GM19438 (cell line): ENCODE data around the gene FAM222A.

Experiments used
- ATAC-seq: cut with Tn5 transposase; IDR thresholded peaks from one replicate; pipeline ENCODE4 v1.9.1; 2021; ENCODE audit warnings: low read depth; ENCODE audit not compliant: unreplicated experiment

FAM222A gene

DNA sequence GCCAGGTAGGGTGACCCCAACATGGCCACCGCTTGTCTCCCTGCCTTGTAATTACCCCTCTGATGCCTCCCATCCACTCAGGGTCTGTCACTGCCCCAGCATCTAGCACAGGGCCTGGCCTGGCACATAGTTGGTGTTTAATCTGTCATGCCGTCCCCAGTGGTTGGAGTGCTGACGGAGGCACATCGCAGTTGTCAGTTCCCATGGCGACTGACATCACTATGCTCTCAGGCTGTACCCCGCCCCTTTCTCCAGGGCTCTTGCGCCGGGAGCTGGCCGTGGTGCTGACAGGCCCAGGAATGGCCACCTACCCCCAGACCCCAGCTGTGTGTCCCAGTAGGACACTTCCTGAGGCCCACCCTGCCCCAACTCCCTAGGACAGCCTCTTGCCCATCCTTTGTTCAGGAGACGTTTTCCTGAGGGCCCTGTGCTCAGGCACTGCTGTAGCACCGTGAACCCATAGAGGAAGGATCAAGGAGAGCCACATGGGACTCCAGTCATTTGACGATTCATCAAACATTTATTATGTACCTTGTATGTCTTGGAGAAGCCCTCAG, 23.0 kb downstream of the FAM222A start:
- no peak for ATAC-seq

- ATAC-seq, result no peak
Observed at GRCh38 chr12:109737126-109737525, 23.5 kb downstream of the FAM222A start.

GRCh38 chr12:109737631-109738030, 24.0 kb downstream of the FAM222A start:
- no peak for ATAC-seq

GRCh38 chr12:109738209-109738608, 24.6 kb downstream of the FAM222A start:
- ATAC-seq, result no peak

DNA sequence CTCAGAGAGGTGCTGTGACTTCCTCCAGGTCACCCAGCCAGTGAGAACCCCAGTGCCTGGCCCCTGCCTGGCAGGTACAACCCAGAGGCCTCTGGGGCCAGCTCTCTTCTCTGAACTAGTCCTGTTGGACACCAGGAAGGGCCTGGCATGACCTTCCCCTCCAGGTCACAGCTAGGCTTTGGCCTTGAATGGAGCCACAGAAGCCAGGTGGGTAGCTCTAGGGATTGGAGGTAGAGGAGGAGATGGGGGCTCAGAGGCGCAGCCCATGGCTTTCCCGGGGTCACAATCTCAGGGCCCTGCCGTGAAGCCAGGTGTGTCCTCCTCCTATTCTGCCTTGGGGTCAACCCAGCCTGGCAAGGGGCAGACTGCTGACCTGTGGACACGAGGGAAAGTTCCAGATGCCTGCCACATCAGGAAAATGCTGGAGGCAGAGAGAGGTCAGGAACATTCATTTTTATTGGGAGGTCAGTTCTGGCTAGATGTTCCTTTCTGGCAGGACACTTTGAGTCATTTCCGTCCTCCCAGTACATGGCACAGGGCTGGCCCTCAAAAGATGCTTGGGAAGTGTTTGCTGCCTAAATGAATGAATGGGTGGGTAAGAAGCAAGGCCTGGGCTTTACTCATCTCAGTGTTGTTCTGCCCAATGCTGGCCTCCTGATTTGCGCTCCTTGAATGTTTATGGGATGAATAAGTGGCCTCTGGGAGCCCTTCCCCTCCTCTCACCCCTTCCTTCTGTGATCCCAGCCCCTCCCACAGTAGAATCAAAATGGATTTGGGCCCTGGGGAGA, 25.4 kb downstream of the FAM222A start:
- ATAC-seq, result no peak

DNA sequence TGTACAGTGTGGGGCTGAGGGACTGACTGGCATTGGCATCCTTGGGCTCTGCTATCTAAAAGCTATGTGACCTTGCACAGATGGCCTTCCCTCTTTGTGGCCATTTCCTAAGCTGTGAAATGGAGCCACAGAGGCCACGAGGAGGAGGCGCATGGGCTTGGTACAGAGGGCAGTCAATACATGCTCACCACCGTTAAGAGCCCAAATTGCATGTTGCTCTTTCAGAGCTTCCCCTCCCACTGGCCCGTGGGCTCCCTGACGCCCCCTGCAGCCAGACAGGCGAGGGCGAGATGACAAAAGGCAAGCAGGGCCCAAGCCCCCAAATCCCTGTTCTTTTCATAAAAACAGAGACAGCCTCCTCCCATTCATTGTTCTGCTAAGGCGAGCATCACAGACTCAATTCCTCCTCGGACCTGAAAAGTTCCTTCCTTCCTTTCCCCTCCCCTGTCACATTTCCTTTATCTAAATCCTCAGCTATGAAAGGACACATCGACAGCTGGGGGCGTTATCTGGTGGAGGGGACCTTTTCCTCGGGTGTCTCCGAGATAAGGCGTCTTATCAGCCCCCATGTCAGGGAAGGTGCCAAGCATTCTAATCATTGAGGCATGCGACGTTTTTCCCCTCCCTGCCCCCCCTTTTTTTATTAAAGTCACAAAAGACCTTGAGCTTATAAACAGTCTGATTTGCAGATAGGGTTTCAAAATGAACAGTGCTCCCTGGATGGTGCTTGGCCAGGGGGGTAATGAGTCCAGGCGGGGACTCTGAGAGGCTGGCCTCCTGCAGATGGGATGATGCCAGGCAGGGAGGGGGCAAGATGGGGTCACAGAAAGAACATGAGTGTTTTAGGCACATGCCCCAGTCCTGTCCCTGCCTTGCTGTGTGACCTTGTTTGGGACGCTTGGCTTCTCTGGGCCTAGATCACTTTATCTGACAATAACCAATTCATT, 26.4 kb downstream of the FAM222A start:
- ATAC-seq, result no peak

DNA sequence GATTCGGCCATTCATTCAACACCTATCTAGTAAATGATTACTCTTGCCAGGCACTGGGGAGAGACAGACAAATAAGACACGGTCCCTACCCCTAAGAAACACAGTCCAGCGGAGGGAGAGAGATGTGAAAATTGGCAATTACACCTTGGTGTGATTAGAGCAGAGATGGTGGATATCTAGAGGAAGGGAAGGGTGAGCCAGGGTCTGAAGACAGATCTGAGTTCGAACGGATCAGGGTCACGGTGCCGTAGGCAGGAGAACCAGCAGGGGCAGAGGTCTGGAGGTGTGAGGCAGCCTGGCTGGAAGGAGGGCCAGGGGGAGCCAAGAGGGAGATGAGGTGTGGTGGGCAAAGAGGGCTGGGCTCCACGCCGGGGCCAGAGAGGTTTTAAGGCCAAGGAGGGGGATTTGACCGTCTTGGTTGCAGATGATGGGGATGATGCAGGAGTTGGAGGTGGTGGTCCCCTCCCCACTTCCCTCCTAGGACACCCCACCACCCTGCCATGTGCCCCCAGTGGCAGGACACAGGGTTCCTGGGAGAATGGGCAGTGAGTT, 27.1 kb downstream of the FAM222A start:
- no peak for ATAC-seq

DNA sequence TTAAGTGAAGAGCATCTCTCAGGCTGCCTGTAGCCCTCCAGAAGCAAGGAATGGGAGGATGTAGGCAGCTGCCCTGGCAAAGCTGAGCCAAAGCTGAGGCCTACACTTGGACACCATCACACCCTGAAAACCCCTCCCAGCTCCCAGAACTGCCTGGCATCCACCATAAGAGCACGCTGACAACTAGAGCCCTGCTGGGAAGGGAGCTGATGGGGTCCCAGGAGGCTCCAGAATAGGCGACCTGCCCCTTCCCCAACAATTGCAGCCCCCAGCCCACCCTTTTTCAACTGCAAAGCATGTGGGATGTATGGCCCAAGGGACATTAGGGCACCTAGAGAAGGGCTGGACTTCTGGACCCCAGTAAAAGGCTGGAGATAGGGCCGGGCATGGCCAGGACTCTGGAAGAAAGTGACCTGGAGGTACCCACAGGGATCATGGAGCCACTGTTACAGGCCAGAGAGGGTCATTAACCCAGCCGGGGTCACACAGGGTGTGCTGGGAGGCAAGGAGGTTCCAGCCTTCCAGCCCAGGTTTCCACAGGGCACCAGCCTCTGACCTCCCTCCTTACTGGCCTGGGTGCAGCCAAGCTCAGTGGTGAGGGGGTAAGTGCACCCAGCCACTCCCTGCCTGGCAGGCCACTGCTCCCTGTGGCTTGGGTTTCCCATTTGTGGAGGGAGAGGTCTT, 27.8 kb downstream of the FAM222A start:
- ATAC-seq, result no peak

DNA sequence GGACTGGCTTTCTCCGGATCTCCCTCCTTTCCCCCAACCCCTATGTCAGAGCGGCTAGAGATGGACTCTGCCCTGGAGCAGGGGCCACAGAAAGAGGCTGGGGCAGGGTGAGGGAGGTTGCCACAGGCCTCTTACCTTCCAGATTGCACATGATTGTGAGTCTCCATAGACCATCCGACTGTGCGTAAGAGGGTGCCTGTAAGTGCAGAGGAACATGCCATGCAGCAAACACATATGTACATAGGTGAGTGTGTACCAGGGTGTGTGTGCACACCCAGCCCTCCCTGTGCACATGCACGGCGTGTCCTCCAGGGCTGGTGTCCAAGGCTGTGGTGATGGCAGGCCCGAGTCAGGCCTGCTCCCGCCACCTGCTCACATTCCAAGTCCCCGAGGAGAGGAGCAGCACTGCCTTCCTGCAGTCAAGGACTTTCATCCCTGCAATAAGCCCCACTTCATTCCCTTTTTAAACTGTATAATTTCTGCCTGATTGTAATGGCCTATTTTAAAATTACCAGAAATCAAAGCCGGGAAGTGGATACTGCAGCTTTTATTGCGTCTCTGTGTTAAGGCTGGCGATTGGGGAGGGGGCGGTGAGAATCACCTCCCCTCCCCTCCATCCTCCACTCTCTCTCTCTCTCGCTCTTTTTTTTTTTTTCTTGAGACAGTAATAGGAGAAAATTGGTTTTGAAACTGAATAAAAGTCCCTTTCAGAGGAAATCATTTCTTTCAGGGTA, 28.5 kb downstream of the FAM222A start:
- no peak for ATAC-seq

DNA sequence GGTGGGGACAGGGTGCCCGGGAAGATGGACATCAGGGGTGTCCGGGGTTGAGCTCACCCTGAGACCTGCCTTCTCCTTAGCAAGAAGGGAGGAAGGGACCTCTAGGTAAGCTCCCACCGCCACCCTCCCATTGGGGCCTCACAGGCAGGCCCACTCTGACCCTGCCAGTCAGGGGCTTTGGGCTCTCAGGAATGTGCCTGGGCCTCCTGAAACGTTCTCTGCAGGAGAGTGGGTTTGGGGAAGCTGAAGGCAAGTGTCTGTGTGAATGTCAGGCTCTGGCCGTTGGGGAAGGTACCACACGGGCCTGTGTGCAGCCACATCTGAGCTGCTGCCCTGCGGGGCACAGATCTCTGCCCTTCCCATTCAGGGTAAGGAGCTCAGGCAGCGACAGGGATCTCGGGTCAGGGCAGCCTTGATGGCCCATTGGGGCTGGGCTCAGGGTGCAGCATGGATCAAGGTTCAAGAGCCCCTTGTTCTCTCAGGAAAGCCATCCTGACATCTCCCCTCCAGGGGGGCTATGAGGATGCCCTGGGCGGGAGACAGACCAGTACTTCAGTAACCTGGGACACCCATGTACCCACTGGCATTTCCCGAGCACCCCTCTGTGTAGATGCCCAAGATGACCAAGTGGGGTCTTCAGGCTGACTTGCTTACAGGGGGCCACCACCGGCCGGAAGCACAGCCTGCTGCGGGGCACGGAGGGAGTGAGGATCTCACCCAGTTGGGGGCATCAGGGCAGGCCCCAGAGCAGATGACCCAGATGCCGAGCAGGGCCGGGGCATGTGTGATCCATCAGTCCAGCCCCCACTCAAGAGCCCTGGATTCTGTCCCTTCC, 29.7 kb downstream of the FAM222A start:
- no peak for ATAC-seq

DNA sequence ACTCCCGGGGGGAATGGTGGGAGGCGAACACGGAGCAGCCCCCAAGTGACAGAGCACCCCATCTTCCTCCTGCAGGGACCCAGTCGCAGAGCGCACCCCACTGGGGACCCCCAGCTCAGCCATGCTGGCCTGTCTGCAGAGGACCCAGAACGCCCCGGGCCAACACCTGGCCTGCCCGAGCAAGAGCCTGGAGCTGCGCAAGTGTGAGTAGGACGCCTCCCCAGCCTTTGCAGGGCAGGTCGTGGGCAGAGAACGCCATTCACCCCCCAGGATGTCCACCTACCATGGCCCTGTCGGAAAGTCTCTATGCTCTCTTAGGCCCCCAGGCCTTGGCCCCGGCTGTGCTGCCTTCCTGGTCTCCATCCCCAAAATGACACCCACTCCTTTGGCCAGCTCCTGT, 30.4 kb downstream of the FAM222A start:
- no peak for ATAC-seq

DNA sequence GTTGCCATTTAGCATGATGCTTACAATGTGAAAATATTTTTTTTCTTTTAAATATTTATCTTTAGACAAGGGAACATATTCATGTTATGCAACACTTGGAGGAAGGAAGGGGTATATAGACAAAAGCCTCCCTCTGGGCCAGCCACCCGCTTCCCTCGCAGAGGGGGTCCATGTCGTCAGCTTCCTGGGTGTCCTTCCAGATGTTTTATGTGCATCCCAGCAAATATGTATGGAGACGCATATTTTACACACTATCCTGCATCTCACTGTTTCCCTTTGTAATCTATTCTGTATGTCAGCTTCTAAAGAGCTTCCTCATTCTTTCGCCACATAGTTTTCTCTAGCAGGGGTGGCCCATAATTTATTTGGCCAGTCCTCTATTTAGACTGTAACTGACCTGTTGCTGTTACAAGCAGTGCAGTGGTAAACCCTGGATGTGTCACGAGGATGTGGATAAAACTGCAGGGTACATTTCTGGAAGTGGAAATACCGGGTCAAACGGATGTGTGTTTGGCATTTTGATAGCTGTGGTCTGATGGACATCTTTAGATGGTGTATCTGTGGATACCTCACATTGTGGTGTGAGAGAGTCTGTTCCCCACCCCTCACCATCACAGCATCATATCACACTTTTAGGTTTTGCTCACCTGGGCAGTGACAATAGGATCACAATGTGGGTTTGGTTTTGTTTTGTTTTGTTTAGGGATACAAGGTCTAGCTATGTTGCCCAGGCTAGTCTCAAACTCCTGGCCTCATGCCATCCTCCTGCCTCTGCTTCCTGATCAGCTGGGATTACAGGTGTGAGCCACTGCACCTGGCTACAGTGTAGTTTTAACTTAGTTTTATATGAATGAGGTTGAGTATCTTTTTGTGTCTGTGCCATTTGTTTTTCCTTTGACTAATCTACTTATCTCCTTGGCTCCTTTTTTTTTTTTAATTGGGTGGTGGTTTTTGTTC, 31.6 kb downstream of the FAM222A start:
- no peak for ATAC-seq

DNA sequence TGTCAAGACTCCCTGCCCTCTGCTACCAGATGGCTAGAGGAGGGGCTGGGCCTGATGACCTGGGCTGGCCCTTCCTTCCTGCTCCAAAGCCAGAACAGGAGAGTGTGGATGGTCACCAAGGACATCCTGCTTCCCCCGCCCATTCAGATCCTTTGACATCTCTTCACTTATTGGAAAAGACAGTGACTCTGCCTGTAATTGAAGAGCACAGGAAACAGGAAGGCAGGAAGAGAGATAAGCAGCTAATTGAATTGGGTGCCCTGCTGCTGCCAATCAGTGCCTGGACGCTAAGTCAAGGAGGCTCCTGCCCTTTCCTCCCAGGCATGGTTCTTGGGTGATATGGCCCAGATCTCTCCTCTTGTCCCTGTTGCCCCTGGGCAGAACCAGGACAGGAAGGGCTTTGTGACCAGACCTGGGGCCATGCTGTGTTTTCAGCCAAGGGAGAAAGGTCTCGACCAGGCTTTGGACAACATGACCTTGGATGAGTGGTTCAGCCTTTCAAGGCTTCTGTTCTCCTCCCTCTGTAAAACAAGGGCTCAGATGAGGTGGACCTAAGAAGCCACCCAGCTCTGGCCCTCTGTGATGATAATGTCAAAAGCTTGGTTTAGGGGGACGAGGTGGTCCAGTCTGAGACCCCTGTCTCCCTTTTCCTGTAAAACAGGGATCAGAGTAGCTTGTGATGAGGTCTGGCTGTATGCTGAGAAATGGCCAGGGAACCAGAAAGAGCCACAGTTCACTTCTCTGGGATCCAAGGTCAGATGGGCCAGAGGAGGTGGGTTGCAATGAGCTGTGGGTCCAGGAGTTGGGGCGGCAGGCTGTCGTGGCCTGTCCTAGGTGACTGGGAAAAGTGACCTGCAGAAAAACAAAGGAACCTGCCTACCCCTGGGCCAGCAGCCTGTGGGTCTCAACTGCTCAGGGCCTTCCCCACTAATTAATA, 38.8 kb downstream of the FAM222A start:
- ATAC-seq, result no peak

GRCh38 chr12:109753054-109753401, 39.4 kb downstream of the FAM222A start:
- no peak for ATAC-seq

- no peak for ATAC-seq
Observed at GRCh38 chr12:109753959-109754358, 40.3 kb downstream of the FAM222A start.

- no peak for ATAC-seq
Observed at GRCh38 chr12:109756457-109756856, 42.8 kb downstream of the FAM222A start.
